Osteoblast (primary cell): ENCODE measurements around the gene HMX3. TPM values are rescaled to one million over a fixed set of nuclear protein-coding genes. Genes with fewer than 3 reads are reported as not detected.

Experiments
- DNase-seq: peaks from one replicate; pipeline ENCODE4 v3.0.0; 2011; ENCODE audit warnings: low spot score, mixed read lengths; ENCODE audit not compliant: insufficient read length; ENCODE audit errors: missing footprints
- H2AFZ ChIP-seq: 2 replicates; pipeline ENCODE4 v1.6.0; 2011; ENCODE audit warnings: mild to moderate bottlenecking, low read length
- H3K27ac ChIP-seq: 2 replicates; pipeline ENCODE4 v1.5.1; 2011; ENCODE audit warnings: mild to moderate bottlenecking, low read depth, low read length, moderate library complexity
- H3K27me3 ChIP-seq: 2 replicates; pipeline ENCODE4 v1.6.0; 2012; ENCODE audit warnings: mild to moderate bottlenecking, control low read depth, inconsistent platforms, low read length, moderate library complexity; ENCODE audit not compliant: insufficient read depth
- H3K36me3 ChIP-seq: 2 replicates; pipeline ENCODE4 v1.5.1; 2011; ENCODE audit warnings: mild to moderate bottlenecking, low read length, control low read depth, moderate library complexity; ENCODE audit not compliant: insufficient read depth
- H3K4me1 ChIP-seq: 2 replicates; pipeline ENCODE4 v1.5.1; 2011; ENCODE audit warnings: mild to moderate bottlenecking, low read length, control low read depth, moderate library complexity; ENCODE audit not compliant: insufficient read depth
- H3K4me2 ChIP-seq: 2 replicates; pipeline ENCODE4 v1.6.0; 2011; ENCODE audit warnings: mild to moderate bottlenecking, low read length; ENCODE audit not compliant: insufficient read depth
- H3K4me3 ChIP-seq: fragments of 200-600 bp; sonication (generic); 3 replicates; pipeline ENCODE4 v1.5.1; 2012; ENCODE audit warnings: mild to moderate bottlenecking, low read length, inconsistent platforms; ENCODE audit not compliant: insufficient read depth
- H3K79me2 ChIP-seq: 2 replicates; pipeline ENCODE4 v1.6.0; 2012; ENCODE audit warnings: mild to moderate bottlenecking, low read length, control low read depth, inconsistent platforms; ENCODE audit not compliant: insufficient read depth
- H3K9me3 ChIP-seq: 2 replicates; pipeline ENCODE4 v1.5.1; 2011; ENCODE audit warnings: low read depth, low read length, control low read depth
- H4K20me1 ChIP-seq: 2 replicates; pipeline ENCODE4 v1.6.0; 2012; ENCODE audit warnings: mild to moderate bottlenecking, low read length, control low read depth; ENCODE audit not compliant: insufficient read depth
- total RNA-seq: library from RNA; depleted of rRNA; stranded (reverse); fragments of >200 nt; gene quantifications from 2 replicates; pipeline ENCODE4 v1.2.3, GENCODE V29; 2012
- TF ChIP-seq, protein P1 (sequence below): IDR thresholded peaks from 2 replicates; pipeline ENCODE4 v1.5.1; 2011; ENCODE audit warnings: mild to moderate bottlenecking, low read depth, low read length, moderate library complexity; ENCODE audit errors: extremely low read depth

Gene HMX3
- total RNA-seq, 1 donor: not detected

DNA sequence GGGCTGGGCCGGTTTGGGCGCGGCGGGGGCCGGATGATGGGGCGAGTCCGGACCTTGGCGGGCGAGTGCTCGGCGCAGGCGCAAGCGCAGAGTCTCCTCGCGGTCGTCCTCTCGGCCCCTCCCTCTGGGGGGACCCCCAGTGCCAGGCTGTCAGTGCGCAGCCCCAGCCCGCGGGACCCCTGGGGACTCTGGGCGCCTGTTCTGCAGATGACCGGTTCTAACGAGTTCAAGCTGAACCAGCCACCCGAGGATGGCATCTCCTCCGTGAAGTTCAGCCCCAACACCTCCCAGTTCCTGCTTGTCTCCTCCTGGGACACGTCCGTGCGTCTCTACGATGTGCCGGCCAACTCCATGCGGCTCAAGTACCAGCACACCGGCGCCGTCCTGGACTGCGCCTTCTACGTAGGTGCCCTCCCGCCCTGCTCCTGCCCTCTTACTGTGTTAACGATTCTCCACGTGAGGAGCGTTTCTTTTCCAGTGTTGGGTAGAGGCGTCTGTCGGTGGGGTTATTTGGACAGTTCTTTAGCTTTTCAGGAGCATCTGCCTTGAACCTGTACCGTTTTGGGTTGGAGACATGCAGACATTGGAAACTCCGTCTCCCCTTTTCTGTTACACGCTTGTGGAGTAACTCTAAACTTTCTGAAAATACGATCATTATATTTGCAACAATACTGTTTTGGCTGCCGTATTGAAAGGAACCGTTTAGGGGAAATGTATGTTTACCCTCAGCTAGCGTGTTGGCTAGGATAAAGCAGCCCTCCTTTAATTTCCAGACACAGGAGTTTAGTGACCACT, 19.1 kb downstream of the HMX3 start:
- Histone ChIP-seq H3K4me1 (peaks cover 38% of the 10 kb centered on the region), H2AFZ (peak overlapping the region; percentile 41), H3K79me2 (peaks cover 58% of the 10 kb centered on the region), H3K4me3 (peak overlapping the region; percentile 75), H3K36me3 (peaks cover 28% of the 10 kb centered on the region), H3K9me3 (no peaks in the 10 kb centered on the region), H4K20me1 (peaks cover 39% of the 10 kb centered on the region), H3K27me3 (peaks cover 31% of the 10 kb centered on the region), H3K27ac (peak overlapping the region; percentile 51), H3K4me2 (peak overlapping the region; percentile 96)
- TF ChIP-seq, protein P1, sequence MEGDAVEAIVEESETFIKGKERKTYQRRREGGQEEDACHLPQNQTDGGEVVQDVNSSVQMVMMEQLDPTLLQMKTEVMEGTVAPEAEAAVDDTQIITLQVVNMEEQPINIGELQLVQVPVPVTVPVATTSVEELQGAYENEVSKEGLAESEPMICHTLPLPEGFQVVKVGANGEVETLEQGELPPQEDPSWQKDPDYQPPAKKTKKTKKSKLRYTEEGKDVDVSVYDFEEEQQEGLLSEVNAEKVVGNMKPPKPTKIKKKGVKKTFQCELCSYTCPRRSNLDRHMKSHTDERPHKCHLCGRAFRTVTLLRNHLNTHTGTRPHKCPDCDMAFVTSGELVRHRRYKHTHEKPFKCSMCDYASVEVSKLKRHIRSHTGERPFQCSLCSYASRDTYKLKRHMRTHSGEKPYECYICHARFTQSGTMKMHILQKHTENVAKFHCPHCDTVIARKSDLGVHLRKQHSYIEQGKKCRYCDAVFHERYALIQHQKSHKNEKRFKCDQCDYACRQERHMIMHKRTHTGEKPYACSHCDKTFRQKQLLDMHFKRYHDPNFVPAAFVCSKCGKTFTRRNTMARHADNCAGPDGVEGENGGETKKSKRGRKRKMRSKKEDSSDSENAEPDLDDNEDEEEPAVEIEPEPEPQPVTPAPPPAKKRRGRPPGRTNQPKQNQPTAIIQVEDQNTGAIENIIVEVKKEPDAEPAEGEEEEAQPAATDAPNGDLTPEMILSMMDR: no peak
- peak; percentile 95 for DNase-seq

DNA sequence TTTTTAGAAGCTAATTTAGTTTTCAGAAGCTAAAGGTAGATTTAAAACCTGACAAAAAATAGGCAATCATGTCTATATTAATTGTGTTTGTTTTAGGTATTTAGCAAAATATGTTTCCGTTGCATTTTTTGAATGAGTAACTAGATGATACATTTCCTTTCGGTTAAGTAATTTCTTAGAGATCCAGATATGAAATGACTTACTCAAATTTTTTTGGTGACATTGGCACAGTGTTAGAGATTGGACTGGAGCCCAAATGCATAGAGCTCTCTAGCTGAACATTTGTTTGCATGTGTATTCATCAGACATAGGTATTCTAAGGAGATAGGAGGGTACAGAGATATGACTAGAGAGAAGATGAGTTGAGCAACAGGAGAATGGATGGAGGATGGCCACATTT, 20.3 kb downstream of the HMX3 start:
- H3K9me3 ChIP-seq: no peaks in the 10 kb centered on the region
- H2AFZ ChIP-seq: no peak overlapping the region
- H3K79me2 ChIP-seq: peaks cover 69% of the 10 kb centered on the region
- H3K36me3 ChIP-seq: peaks cover 35% of the 10 kb centered on the region
- peaks cover 19% of the 10 kb centered on the region for H3K27me3 ChIP-seq
- peak overlapping the region; percentile 51 for H3K27ac ChIP-seq
- TF ChIP-seq, protein P1: no peak
- H3K4me3 ChIP-seq: peak overlapping the region; percentile 75
- H4K20me1 ChIP-seq: peaks cover 39% of the 10 kb centered on the region
- peak overlapping the region; percentile 96 for H3K4me2 ChIP-seq
- peaks cover 38% of the 10 kb centered on the region for H3K4me1 ChIP-seq
- peak; percentile 17 for DNase-seq

DNA sequence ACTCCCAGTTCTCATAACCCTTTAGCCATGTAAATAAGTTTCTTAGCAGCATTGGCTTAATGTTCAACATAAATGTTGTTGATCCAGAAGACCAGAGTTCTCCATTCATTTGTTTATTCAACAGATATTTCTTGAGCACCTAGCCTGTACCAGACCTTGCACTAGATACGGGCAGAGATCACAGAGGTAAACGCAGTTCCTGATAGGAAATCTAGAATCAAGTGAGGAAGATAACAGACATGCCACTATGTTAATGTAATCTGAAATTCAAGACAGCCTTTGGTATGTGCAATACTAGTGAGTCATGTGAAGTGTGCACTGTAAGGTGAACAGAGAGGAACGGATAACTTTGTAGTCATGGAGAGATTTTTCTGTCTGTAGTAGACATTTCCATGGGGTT, 21.4 kb downstream of the HMX3 start:
- Histone ChIP-seq H3K9me3 (no peaks in the 10 kb centered on the region), H3K36me3 (peaks cover 45% of the 10 kb centered on the region), H3K27me3 (peaks cover 8% of the 10 kb centered on the region), H4K20me1 (peaks cover 39% of the 10 kb centered on the region), H3K79me2 (peaks cover 78% of the 10 kb centered on the region), H3K4me1 (peaks cover 38% of the 10 kb centered on the region), H3K27ac (peak overlapping the region; percentile 51), H2AFZ (no peak overlapping the region), H3K4me2 (peak overlapping the region; percentile 96), H3K4me3 (peak overlapping the region; percentile 75)
- DNase-seq: no peak
- TF ChIP-seq, protein P1: no peak

DNA sequence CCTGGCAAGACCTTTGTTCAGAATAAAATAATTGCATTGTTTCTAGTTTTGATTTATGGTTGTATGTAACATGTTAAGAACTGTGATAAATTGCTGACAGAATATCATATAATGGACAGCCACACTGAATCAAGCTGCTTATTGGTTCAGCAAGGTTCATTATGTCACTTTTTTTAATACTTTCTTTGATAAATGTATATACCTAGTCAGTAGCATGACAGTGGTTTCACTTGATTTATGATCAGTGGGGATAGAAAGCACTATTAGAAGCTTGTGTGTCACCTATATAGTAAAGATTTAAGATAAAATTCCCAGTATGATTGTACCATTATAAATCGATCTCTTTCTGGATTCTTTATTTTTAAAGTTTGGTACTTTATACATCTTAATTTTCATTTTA, 22.9 kb downstream of the HMX3 start:
- Histone ChIP-seq H3K4me3 (no peak overlapping the region), H3K36me3 (peaks cover 59% of the 10 kb centered on the region), H3K9me3 (no peaks in the 10 kb centered on the region), H2AFZ (no peak overlapping the region), H3K27me3 (no peaks in the 10 kb centered on the region), H3K79me2 (peaks cover 92% of the 10 kb centered on the region), H3K4me2 (peak overlapping the region; percentile 6), H3K27ac (no peak overlapping the region), H4K20me1 (peaks cover 39% of the 10 kb centered on the region), H3K4me1 (peaks cover 38% of the 10 kb centered on the region)
- TF ChIP-seq, protein P1: no peak
- DNase-seq: no peak
